ENCODE measurements around the gene C2orf92.

GRCh38 chr2:97657986-97658690 is 11.4 kb upstream of the C2orf92 start:
- TF ChIP-seq CTCF (conservative IDR thresholded peaks at IDR 0.05; ENCODE audit: low read depth, low read length) = no peak
- no peak for TF ChIP-seq EZH2phosphoT487 (IDR thresholded peaks at IDR 0.05; ENCODE audit: borderline replicate concordance, low read length)
- no peak for TF ChIP-seq EZH2 (IDR thresholded peaks at IDR 0.05; ENCODE audit: low read length, unreplicated experiment)
